ENCODE data around the gene AADACL4. TPM values are rescaled to one million over a fixed set of nuclear protein-coding genes. Genes with fewer than 3 reads are reported as not detected.

AADACL4 gene
- total RNA-seq, 2 donors from 2014 or later, result not detected

GRCh38 chr1:12678820-12679219 lies 34.9 kb downstream of the AADACL4 start:
- H3K4me1 Mint-ChIP-seq, result no peaks in the 10 kb centered on the region
- TF ChIP-seq, protein P1, sequence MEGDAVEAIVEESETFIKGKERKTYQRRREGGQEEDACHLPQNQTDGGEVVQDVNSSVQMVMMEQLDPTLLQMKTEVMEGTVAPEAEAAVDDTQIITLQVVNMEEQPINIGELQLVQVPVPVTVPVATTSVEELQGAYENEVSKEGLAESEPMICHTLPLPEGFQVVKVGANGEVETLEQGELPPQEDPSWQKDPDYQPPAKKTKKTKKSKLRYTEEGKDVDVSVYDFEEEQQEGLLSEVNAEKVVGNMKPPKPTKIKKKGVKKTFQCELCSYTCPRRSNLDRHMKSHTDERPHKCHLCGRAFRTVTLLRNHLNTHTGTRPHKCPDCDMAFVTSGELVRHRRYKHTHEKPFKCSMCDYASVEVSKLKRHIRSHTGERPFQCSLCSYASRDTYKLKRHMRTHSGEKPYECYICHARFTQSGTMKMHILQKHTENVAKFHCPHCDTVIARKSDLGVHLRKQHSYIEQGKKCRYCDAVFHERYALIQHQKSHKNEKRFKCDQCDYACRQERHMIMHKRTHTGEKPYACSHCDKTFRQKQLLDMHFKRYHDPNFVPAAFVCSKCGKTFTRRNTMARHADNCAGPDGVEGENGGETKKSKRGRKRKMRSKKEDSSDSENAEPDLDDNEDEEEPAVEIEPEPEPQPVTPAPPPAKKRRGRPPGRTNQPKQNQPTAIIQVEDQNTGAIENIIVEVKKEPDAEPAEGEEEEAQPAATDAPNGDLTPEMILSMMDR (conservative IDR thresholded peaks at IDR 0.05), result no peak
- H3K4me3 ChIP-seq (ENCODE audit: low read length), result no peak overlapping the region
- no peaks in the 10 kb centered on the region for H3K9me3 Mint-ChIP-seq
- no peak overlapping the region for H3K9ac ChIP-seq (ENCODE audit: extremely low read depth, low read length, poor library complexity, severe bottlenecking)
- H3K36me3 Mint-ChIP-seq (ENCODE audit: low read depth), result no peaks in the 10 kb centered on the region
- H3K27me3 Mint-ChIP-seq (ENCODE audit: insufficient read depth), result peaks cover 3% of the 10 kb centered on the region
- no peak overlapping the region for H3K4me3 Mint-ChIP-seq
- H3K4me1 ChIP-seq (ENCODE audit: control insufficient read depth, insufficient read depth, low read length), result no peaks in the 10 kb centered on the region
- DNase-seq, result no peak
- WGBS, 2 experiments (ENCODE audit: insufficient coverage in 1 of 2, insufficient read length in 1 of 2), result 87 to 100% methylated on average over 3 of the region's 3 CpGs
- no peaks in the 10 kb centered on the region for H3K9me3 ChIP-seq (ENCODE audit: control insufficient read depth, low read length)
- no peak overlapping the region for H3K27ac ChIP-seq (ENCODE audit: low read depth, low read length)
- no peaks in the 10 kb centered on the region for H3K36me3 ChIP-seq (ENCODE audit: control insufficient read depth, insufficient read depth, low read length)
- peaks cover 14% of the 10 kb centered on the region for H3K27me3 ChIP-seq (ENCODE audit: control insufficient read depth, insufficient read depth, low read length, poor library complexity, severe bottlenecking)
- H3K27ac Mint-ChIP-seq, result no peak overlapping the region

DNA sequence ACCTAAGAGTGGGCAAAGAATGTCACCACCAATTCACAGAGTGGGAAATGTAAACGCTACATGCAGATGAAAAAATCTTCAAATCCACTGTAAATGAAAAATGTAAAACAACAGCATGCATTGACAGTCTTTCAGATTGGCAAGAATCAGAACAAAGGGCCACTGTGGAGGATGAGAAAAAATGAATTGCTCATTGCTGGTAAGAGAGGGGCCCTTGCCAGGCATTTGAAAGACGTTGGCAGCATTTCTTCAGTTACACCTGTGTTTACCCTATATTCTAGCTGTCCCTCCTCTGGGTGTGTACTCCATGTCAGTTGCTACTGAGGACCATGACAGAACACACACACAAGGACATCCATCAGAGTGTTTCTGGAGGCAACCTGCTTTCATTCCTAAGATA lies 46.3 kb downstream of the AADACL4 start:
- no peaks in the 10 kb centered on the region for H3K9me3 ChIP-seq (ENCODE audit: control insufficient read depth, low read length)
- Mint-ChIP-seq H3K4me3 (no peak overlapping the region), H3K9me3 (no peaks in the 10 kb centered on the region), H3K27ac (no peak overlapping the region), H3K27me3 (ENCODE audit: insufficient read depth) (no peaks in the 10 kb centered on the region), H3K4me1 (no peaks in the 10 kb centered on the region), H3K36me3 (ENCODE audit: low read depth) (no peaks in the 10 kb centered on the region)
- 66 to 67% methylated on average over 1 to 2 of the region's 2 CpGs for WGBS, 2 experiments (ENCODE audit: insufficient coverage in 1 of 2, insufficient read length in 1 of 2)
- DNase-seq, result no peak
- TF ChIP-seq, protein P1 (conservative IDR thresholded peaks at IDR 0.05), result no peak
- H3K9ac ChIP-seq (ENCODE audit: extremely low read depth, low read length, poor library complexity, severe bottlenecking), result no peak overlapping the region
- no peak overlapping the region for H3K27ac ChIP-seq (ENCODE audit: low read depth, low read length)
- H3K27me3 ChIP-seq (ENCODE audit: control insufficient read depth, insufficient read depth, low read length, poor library complexity, severe bottlenecking), result no peaks in the 10 kb centered on the region
- H3K4me1 ChIP-seq (ENCODE audit: control insufficient read depth, insufficient read depth, low read length), result no peaks in the 10 kb centered on the region
- H3K36me3 ChIP-seq (ENCODE audit: control insufficient read depth, insufficient read depth, low read length), result no peaks in the 10 kb centered on the region
- H3K4me3 ChIP-seq (ENCODE audit: low read length), result no peak overlapping the region

- Mint-ChIP-seq H3K4me1 (no peaks in the 10 kb centered on the region), H3K9me3 (no peaks in the 10 kb centered on the region), H3K4me3 (no peak overlapping the region), H3K27me3 (ENCODE audit: insufficient read depth) (no peaks in the 10 kb centered on the region), H3K27ac (no peak overlapping the region), H3K36me3 (ENCODE audit: low read depth) (no peaks in the 10 kb centered on the region)
- H3K9ac ChIP-seq (ENCODE audit: extremely low read depth, low read length, poor library complexity, severe bottlenecking), result no peak overlapping the region
- 87 to 89% methylated on average over 6 to 10 of the region's 10 CpGs for WGBS, 2 experiments (ENCODE audit: insufficient coverage in 1 of 2, insufficient read length in 1 of 2)
- H3K36me3 ChIP-seq (ENCODE audit: control insufficient read depth, insufficient read depth, low read length), result no peaks in the 10 kb centered on the region
- H3K4me1 ChIP-seq (ENCODE audit: control insufficient read depth, insufficient read depth, low read length), result no peaks in the 10 kb centered on the region
- no peak overlapping the region for H3K27ac ChIP-seq (ENCODE audit: low read depth, low read length)
- no peaks in the 10 kb centered on the region for H3K9me3 ChIP-seq (ENCODE audit: control insufficient read depth, low read length)
- no peaks in the 10 kb centered on the region for H3K27me3 ChIP-seq (ENCODE audit: control insufficient read depth, insufficient read depth, low read length, poor library complexity, severe bottlenecking)
- TF ChIP-seq, protein P1 (conservative IDR thresholded peaks at IDR 0.05), result no peak
- DNase-seq, result no peak
- no peak overlapping the region for H3K4me3 ChIP-seq (ENCODE audit: low read length)
Observed at GRCh38 chr1:12692967-12693782, 49.3 kb downstream of the AADACL4 start.
